Left lobe of liver (tissue), 2 donors: Measurements from ENCODE around the gene MUC22. TPM values are rescaled to one million over a fixed set of nuclear protein-coding genes. Genes with fewer than 3 reads are reported as not detected.

Source experiments
- ATAC-seq: fragments of 200-7000 bp; cut with Tn5 transposase; one replicate; pipeline ENCODE4 v1.9.1; 2020; ENCODE audit warnings: mild to moderate bottlenecking, moderate library complexity
- DNase-seq: peaks from one replicate; pipeline ENCODE4 v3.0.0-alpha.2; 2020; ENCODE audit warnings: low spot score
- total RNA-seq: library from RNA; stranded (reverse); gene quantifications from one replicate; pipeline ENCODE4 v1.2.1, GENCODE V29; 2021
- donor health status: DM: no; HTN: no; CAD: no; lungs with moderate emphysema.
- donor health status: DM: no; HTN: yes; CAD: no.

MUC22 gene
- total RNA-seq, 1 donor from 2014 or later: not detected

DNA sequence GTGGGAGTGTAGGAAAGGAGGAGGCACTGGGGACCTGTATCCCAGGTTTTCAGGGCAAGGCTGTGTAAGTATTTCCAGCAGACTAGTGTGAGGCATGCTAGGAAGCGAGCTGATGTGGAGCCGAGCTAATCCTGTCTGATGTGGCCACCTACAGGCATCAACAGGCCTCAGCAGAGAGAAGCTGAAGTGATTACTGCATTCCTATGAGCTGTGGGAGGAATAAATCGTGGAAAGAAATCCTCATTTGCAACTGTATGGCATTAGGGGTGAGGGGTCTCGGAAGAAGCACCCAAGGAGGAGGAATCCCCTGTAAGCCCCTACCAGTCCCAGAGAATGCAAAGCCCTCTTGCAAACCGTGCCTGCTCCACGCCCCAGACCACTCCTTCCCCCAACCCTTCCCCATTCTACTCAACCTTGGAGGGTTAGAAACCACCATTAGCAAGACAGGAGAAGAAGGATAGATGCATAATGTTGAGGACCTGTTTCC is 60.5 kb downstream of the MUC22 start:
- DNase-seq: no peak
- ATAC-seq: peak; percentile 73

GRCh38 chr6:31074401-31074800 is 64.1 kb downstream of the MUC22 start:
- ATAC-seq (no peak), DNase-seq (no peak)

DNA sequence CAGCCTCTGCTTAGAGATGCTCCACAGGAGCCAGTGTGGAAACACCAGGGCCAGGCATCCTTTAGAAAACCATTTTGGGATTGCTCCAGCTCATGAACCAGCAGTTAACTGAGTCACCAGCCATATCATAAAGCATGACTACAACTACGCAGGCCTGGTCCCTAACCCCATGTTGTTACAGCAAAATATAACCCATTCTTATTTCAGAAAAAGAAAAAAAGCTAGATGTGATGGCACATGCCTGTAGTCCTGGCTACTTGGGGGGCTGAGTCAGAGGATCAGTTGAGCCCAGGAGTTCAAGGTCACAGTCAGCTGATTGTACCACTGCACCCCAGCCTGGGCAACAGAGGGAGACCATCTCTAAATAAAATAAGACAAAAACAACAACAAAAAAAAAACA is 65.3 kb downstream of the MUC22 start:
- ATAC-seq (no peak), DNase-seq (no peak)

GRCh38 chr6:31076611-31077010 is 66.3 kb downstream of the MUC22 start:
- ATAC-seq: no peak
- no peak for DNase-seq

GRCh38 chr6:31079656-31080261 is 69.5 kb downstream of the MUC22 start:
- peak; percentile 89 for ATAC-seq
- DNase-seq: peak; percentile 51

DNA sequence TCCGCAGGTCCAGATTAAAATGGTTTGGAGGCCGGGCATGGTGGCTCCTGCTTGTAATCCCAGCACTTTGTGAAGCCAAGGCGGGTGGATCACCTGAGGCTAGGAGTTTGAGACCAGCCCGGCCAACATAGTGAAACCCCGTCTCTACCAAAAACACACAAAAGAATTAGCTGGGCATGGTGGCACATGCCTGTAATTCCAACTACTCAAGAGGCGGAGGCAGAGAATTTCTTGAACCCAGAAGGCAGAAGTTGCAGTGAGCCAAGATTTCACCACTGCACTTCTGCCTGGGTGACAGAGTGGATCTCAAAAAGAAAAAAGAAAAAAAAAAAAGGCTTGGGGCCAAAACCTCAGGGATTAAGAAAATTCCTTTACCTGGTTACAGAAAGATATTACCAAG is 71.6 kb downstream of the MUC22 start:
- ATAC-seq: no peak
- DNase-seq: no peak

DNA sequence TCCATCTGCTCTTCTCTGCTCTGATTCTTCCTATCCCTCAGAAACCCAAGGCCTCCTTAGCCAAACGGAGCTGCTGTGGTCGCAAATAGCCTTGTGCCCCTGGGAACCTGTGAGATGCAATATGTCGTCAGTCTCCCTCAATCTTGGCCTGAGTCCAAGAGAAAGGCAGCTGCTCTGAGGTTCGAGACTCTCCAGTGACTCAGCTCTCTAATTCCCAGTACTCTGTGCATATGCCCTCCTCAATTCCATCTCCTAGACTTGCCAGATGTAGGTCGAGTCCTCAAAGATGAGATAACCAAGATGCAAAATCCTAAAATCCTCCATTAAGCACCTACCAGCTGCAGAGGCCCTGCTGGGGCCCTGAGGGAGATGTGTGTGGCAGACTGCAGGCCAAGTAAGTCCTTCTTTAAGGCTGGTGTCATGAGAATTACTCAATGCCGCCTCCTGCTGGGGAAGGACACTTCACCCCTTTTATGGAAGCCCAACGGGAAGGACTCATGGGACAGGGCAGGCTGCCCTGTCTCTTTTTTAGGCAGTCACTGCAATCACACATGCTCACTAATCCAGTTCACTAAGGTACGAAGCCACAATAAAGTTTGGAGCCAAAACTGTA is 73.6 kb downstream of the MUC22 start:
- peak; percentile 34 for ATAC-seq
- no peak for DNase-seq

Other genes with a start within 250 kb of the MUC22 start
- 5.1 TPM for gene DDR1, start 126.0 kb upstream of the MUC22 start, total RNA-seq
- 21.7 TPM for gene GTF2H4, start 102.3 kb upstream of the MUC22 start, total RNA-seq
- gene VARS2, start 96.2 kb upstream of the MUC22 start, total RNA-seq: 28.9 TPM
- gene SFTA2, start 78.3 kb upstream of the MUC22 start, total RNA-seq: not detected
- gene MUCL3, start 69.5 kb upstream of the MUC22 start, total RNA-seq: not detected
- gene MUC21, start 26.8 kb upstream of the MUC22 start, total RNA-seq: not detected
- not detected for gene C6orf15, start 102.1 kb downstream of the MUC22 start, total RNA-seq
- gene PSORS1C1, start 104.3 kb downstream of the MUC22 start, total RNA-seq: not detected
- gene CDSN, start 110.0 kb downstream of the MUC22 start, total RNA-seq: not detected
- not detected for gene PSORS1C2, start 128.6 kb downstream of the MUC22 start, total RNA-seq
- 9.6 TPM for gene CCHCR1, start 147.3 kb downstream of the MUC22 start, total RNA-seq
- gene TCF19, start 148.1 kb downstream of the MUC22 start, total RNA-seq: 0.45 TPM
- 5.0 TPM for gene POU5F1, start 160.2 kb downstream of the MUC22 start, total RNA-seq